Endothelial cell of umbilical vein (primary cell): ENCODE results near the gene TET2.

ENCODE experiments used
- EZH2 ChIP-seq: IDR thresholded peaks from 2 replicates; pipeline ENCODE4 v1.6.1; 2012; ENCODE audit warnings: borderline replicate concordance, low read depth, mild to moderate bottlenecking, moderate library complexity, low read length, inconsistent platforms; ENCODE audit not compliant: severe bottlenecking
- GATA2 ChIP-seq: IDR thresholded peaks from 2 replicates; pipeline ENCODE4 v1.7.0; 2011; ENCODE audit warnings: low read depth, mild to moderate bottlenecking, moderate library complexity, mixed read lengths, low read length; ENCODE audit not compliant: insufficient read length, insufficient read depth
- JUN ChIP-seq: IDR thresholded peaks from 2 replicates; pipeline ENCODE4 v1.6.1; 2011; ENCODE audit warnings: borderline replicate concordance, low read depth; ENCODE audit not compliant: insufficient read length, insufficient read depth
- POLR2A ChIP-seq: IDR thresholded peaks from 2 replicates; pipeline ENCODE4 v1.6.1; 2012; ENCODE audit warnings: low read depth, mild to moderate bottlenecking, control low read depth, low read length
- POLR2AphosphoS5 ChIP-seq: IDR thresholded peaks from 2 replicates; pipeline ENCODE4 v1.6.1; 2012; ENCODE audit warnings: low read depth, mild to moderate bottlenecking, control low read depth, low read length, moderate library complexity; ENCODE audit not compliant: insufficient read depth
- TF ChIP-seq, protein P1 (sequence below), 2 donors: IDR thresholded peaks; 1 replicate in 1 of 2; 2 replicates in 1 of 2; pipeline ENCODE4 v1.5.1; 2011; ENCODE audit warnings: low read length in 2 of 2, mild to moderate bottlenecking in 2 of 2, moderate library complexity in 2 of 2, control low read depth in 1 of 2, inconsistent platforms in 1 of 2, low read depth in 1 of 2; ENCODE audit not compliant: insufficient read depth in 1 of 2; ENCODE audit errors: extremely low read depth in 1 of 2

GRCh38 chr4:105265689-105266088, 119.0 kb downstream of the TET2 start:
- TF ChIP-seq POLR2A = no peak
- TF ChIP-seq JUN = no peak
- TF ChIP-seq, protein P1, sequence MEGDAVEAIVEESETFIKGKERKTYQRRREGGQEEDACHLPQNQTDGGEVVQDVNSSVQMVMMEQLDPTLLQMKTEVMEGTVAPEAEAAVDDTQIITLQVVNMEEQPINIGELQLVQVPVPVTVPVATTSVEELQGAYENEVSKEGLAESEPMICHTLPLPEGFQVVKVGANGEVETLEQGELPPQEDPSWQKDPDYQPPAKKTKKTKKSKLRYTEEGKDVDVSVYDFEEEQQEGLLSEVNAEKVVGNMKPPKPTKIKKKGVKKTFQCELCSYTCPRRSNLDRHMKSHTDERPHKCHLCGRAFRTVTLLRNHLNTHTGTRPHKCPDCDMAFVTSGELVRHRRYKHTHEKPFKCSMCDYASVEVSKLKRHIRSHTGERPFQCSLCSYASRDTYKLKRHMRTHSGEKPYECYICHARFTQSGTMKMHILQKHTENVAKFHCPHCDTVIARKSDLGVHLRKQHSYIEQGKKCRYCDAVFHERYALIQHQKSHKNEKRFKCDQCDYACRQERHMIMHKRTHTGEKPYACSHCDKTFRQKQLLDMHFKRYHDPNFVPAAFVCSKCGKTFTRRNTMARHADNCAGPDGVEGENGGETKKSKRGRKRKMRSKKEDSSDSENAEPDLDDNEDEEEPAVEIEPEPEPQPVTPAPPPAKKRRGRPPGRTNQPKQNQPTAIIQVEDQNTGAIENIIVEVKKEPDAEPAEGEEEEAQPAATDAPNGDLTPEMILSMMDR (IDR thresholded peaks at IDR 0.05; ENCODE audit: extremely low read depth in 1 of 2, insufficient read depth in 1 of 2, low read depth in 1 of 2, low read length in 2 of 2) = no peak
- TF ChIP-seq POLR2AphosphoS5 = no peak
- TF ChIP-seq EZH2 = no peak
- no peak for TF ChIP-seq GATA2
